CD4-positive, CD25-positive, alpha-beta regulatory T cell (primary cell): ENCODE data around the gene TMEM225. TPM values are rescaled to one million over a fixed set of nuclear protein-coding genes. Genes with fewer than 3 reads are reported as not detected.

Experiments
- ATAC-seq, 2 donors: fragments of 150-1000 bp; cut with Tn5 transposase; one replicate each; pipeline ENCODE4 v1.10.0; 2021; ENCODE audit warnings: low read depth in 2 of 2, moderate number of reproducible peaks in 2 of 2, moderate library complexity in 1 of 2
- DNase-seq, 3 donors: peaks; one replicate each; pipeline versions ENCODE4 v3.0.0 to v3.0.0-alpha.2; 2012 to 2022; ENCODE audit warnings: mixed read lengths in 1 of 3
- H3K27ac ChIP-seq: one replicate; pipeline ENCODE4 v1.7.0; 2013; ENCODE audit warnings: mild to moderate bottlenecking, low read length; ENCODE audit not compliant: insufficient read depth, poor library complexity, severe bottlenecking
- H3K27me3 ChIP-seq: one replicate; pipeline ENCODE4 v1.7.0; 2013; ENCODE audit warnings: low read length; ENCODE audit not compliant: control insufficient read depth, insufficient read depth
- H3K36me3 ChIP-seq: one replicate; pipeline ENCODE4 v1.7.0; 2013; ENCODE audit warnings: mild to moderate bottlenecking, low read length, moderate library complexity; ENCODE audit not compliant: control insufficient read depth, insufficient read depth
- H3K4me1 ChIP-seq: 2 replicates; pipeline ENCODE4 v1.7.0; 2013; ENCODE audit warnings: mild to moderate bottlenecking, low read length; ENCODE audit not compliant: insufficient read depth, control insufficient read depth, poor library complexity, severe bottlenecking
- H3K4me3 ChIP-seq: one replicate; pipeline ENCODE4 v1.7.0; 2013; ENCODE audit warnings: low read depth, mild to moderate bottlenecking, low read length, moderate library complexity
- H3K9me3 ChIP-seq, 2 experiments: 1 replicate in 1 of 2; 2 replicates in 1 of 2; pipeline ENCODE4 v1.7.0; 2013; ENCODE audit warnings: low read length in 2 of 2, mild to moderate bottlenecking in 1 of 2, moderate library complexity in 1 of 2; ENCODE audit not compliant: control insufficient read depth in 2 of 2
- H3K27ac Mint-ChIP-seq, 3 donors: one replicate each; pipeline ENCODE4 v1.8.0; 2020 to 2022; ENCODE audit warnings: mild to moderate bottlenecking in 3 of 3, mixed read lengths in 3 of 3, moderate library complexity in 2 of 3
- H3K27me3 Mint-ChIP-seq: one replicate; pipeline ENCODE4 v1.8.0; 2022; ENCODE audit warnings: mild to moderate bottlenecking, mixed read lengths
- H3K36me3 Mint-ChIP-seq: one replicate; pipeline ENCODE4 v1.8.0; 2020; ENCODE audit warnings: mixed read lengths
- H3K4me1 Mint-ChIP-seq, 4 donors: one replicate each; pipeline ENCODE4 v1.8.0; 2020 to 2022; ENCODE audit warnings: mixed read lengths in 4 of 4, mild to moderate bottlenecking in 1 of 4
- H3K4me3 Mint-ChIP-seq, 4 donors: one replicate each; pipeline ENCODE4 v1.8.0; 2020 to 2022; ENCODE audit warnings: mild to moderate bottlenecking in 4 of 4, mixed read lengths in 4 of 4, moderate library complexity in 3 of 4
- H3K9me3 Mint-ChIP-seq, 7 donors: one replicate each; pipeline ENCODE4 v1.8.0; 2020 to 2022; ENCODE audit warnings: mixed read lengths in 7 of 7, mild to moderate bottlenecking in 3 of 7, moderate library complexity in 2 of 7
- polyA plus RNA-seq, 4 donors: library from polyadenylated mRNA; unstranded; fragments of 300-500 nt; fragmentation: Illumina TruSeq; gene quantifications; one replicate each; pipeline ENCODE4 v1.2.3, GENCODE V29; 2021
- total RNA-seq: library from RNA; stranded (reverse); gene quantifications from one replicate; pipeline ENCODE4 v1.2.3, GENCODE V29; 2022

TMEM225 gene
- total and polyA plus RNA-seq, 5 donors from 2014 or later, result not detected

GRCh38 chr11:123851110-123851509 is 34.4 kb downstream of the TMEM225 start:
- H3K4me3 ChIP-seq, result no peak overlapping the region
- Mint-ChIP-seq H3K36me3 (no peaks in the 10 kb centered on the region), H3K4me1 (peaks cover 0 to 4% (median 0%) of the 10 kb centered on the region in 4 donors), H3K9me3 (peaks cover 0 to 10% (median 2%) of the 10 kb centered on the region in 7 donors), H3K4me3 (no peak overlapping the region), H3K27ac (no peak overlapping the region), H3K27me3 (peaks cover 3% of the 10 kb centered on the region)
- H3K4me1 ChIP-seq, result no peaks in the 10 kb centered on the region
- H3K27ac ChIP-seq, result no peak overlapping the region
- no peaks in the 10 kb centered on the region for H3K27me3 ChIP-seq
- H3K9me3 ChIP-seq, result no peaks in the 10 kb centered on the region
- ATAC-seq (no peak), DNase-seq (no peak)
- no peaks in the 10 kb centered on the region for H3K36me3 ChIP-seq

- H3K4me3 ChIP-seq, result no peak overlapping the region
- Mint-ChIP-seq H3K4me3 (no peak overlapping the region), H3K27ac (no peak overlapping the region), H3K9me3 (peaks cover 0 to 4% (median 1%) of the 10 kb centered on the region in 7 donors), H3K4me1 (no peaks in the 10 kb centered on the region), H3K36me3 (no peaks in the 10 kb centered on the region), H3K27me3 (peaks cover 4% of the 10 kb centered on the region)
- H3K4me1 ChIP-seq, result no peaks in the 10 kb centered on the region
- no peaks in the 10 kb centered on the region for H3K36me3 ChIP-seq
- no peak for DNase-seq
- H3K27me3 ChIP-seq, result no peaks in the 10 kb centered on the region
- H3K9me3 ChIP-seq, result no peaks in the 10 kb centered on the region
- no peak overlapping the region for H3K27ac ChIP-seq
- ATAC-seq, result no peak
These were observed 44.3 kb downstream of the TMEM225 start for GRCh38 chr11:123841174-123841573.

- no peaks in the 10 kb centered on the region for H3K36me3 Mint-ChIP-seq
- H3K4me3 Mint-ChIP-seq, result no peak overlapping the region
- ATAC-seq, result no peak
- Histone ChIP-seq H3K4me1 (no peaks in the 10 kb centered on the region), H3K27ac (no peak overlapping the region), H3K4me3 (no peak overlapping the region), H3K36me3 (no peaks in the 10 kb centered on the region), H3K9me3 (no peaks in the 10 kb centered on the region), H3K27me3 (no peaks in the 10 kb centered on the region)
- no peak for DNase-seq
- H3K4me1 Mint-ChIP-seq, result no peaks in the 10 kb centered on the region
- no peaks in the 10 kb centered on the region for H3K27me3 Mint-ChIP-seq
- H3K9me3 Mint-ChIP-seq, result peaks cover 0 to 4% (median 0%) of the 10 kb centered on the region in 7 donors
- no peak overlapping the region for H3K27ac Mint-ChIP-seq
These were observed 46.3 kb downstream of the TMEM225 start for GRCh38 chr11:123839131-123839530.

- Mint-ChIP-seq H3K27ac (no peak overlapping the region), H3K27me3 (no peaks in the 10 kb centered on the region), H3K9me3 (peaks cover 0 to 4% (median 0%) of the 10 kb centered on the region in 7 donors), H3K4me1 (no peaks in the 10 kb centered on the region), H3K36me3 (no peaks in the 10 kb centered on the region), H3K4me3 (no peak overlapping the region)
- DNase-seq, result no peak
- Histone ChIP-seq H3K27ac (no peak overlapping the region), H3K27me3 (no peaks in the 10 kb centered on the region), H3K9me3 (no peaks in the 10 kb centered on the region), H3K4me1 (no peaks in the 10 kb centered on the region), H3K36me3 (no peaks in the 10 kb centered on the region), H3K4me3 (no peak overlapping the region)
- no peak for ATAC-seq
These were observed 46.8 kb downstream of the TMEM225 start for GRCh38 chr11:123838659-123839058.

GRCh38 chr11:123838199-123838598 is 47.3 kb downstream of the TMEM225 start:
- Histone ChIP-seq H3K27me3 (no peaks in the 10 kb centered on the region), H3K9me3 (no peaks in the 10 kb centered on the region), H3K4me3 (no peak overlapping the region), H3K27ac (no peak overlapping the region), H3K4me1 (no peaks in the 10 kb centered on the region), H3K36me3 (no peaks in the 10 kb centered on the region)
- H3K4me1 Mint-ChIP-seq, result no peaks in the 10 kb centered on the region
- ATAC-seq (no peak), DNase-seq (no peak)
- no peak overlapping the region for H3K4me3 Mint-ChIP-seq
- H3K27me3 Mint-ChIP-seq, result no peaks in the 10 kb centered on the region
- peaks cover 0 to 4% (median 0%) of the 10 kb centered on the region in 7 donors for H3K9me3 Mint-ChIP-seq
- H3K27ac Mint-ChIP-seq, result no peak overlapping the region
- no peaks in the 10 kb centered on the region for H3K36me3 Mint-ChIP-seq

GRCh38 chr11:123833095-123833494 is 52.4 kb downstream of the TMEM225 start:
- DNase-seq (no peak), ATAC-seq (no peak)
- H3K27ac Mint-ChIP-seq, result no peak overlapping the region
- H3K36me3 Mint-ChIP-seq, result no peaks in the 10 kb centered on the region
- no peaks in the 10 kb centered on the region for H3K4me1 Mint-ChIP-seq
- no peaks in the 10 kb centered on the region for H3K27me3 Mint-ChIP-seq
- no peaks in the 10 kb centered on the region for H3K4me1 ChIP-seq
- no peak overlapping the region for H3K27ac ChIP-seq
- no peaks in the 10 kb centered on the region for H3K27me3 ChIP-seq
- H3K9me3 Mint-ChIP-seq, result peaks cover 0 to 3% (median 0%) of the 10 kb centered on the region in 7 donors
- no peak overlapping the region for H3K4me3 ChIP-seq
- H3K36me3 ChIP-seq, result no peaks in the 10 kb centered on the region
- no peaks in the 10 kb centered on the region for H3K9me3 ChIP-seq
- H3K4me3 Mint-ChIP-seq, result no peak overlapping the region

Other genes starting within 250 kb of the TMEM225 start
- gene SCN3B, start 231.0 kb downstream of the TMEM225 start, total RNA-seq, result not detected
- gene SCN3B, start 231.0 kb downstream of the TMEM225 start, polyA plus RNA-seq, result under 1 TPM in 1 of 4 donors, not detected in 3; 0.05 TPM
- gene ZNF202, start 144.0 kb downstream of the TMEM225 start, total RNA-seq, result 14.6 TPM
- gene ZNF202, start 144.0 kb downstream of the TMEM225 start, polyA plus RNA-seq, result 1 to 10 TPM; 5.9 to 8.2 (median 7.2) TPM
- gene OR6X1, start 131.2 kb downstream of the TMEM225 start, total RNA-seq, result not detected
- not detected for gene OR6X1, start 131.2 kb downstream of the TMEM225 start, polyA plus RNA-seq
- not detected for gene OR6M1, start 79.3 kb downstream of the TMEM225 start, total RNA-seq
- not detected for gene OR6M1, start 79.3 kb downstream of the TMEM225 start, polyA plus RNA-seq
- gene OR8D4, start 16.5 kb upstream of the TMEM225 start, total RNA-seq, result not detected
- gene OR8D4, start 16.5 kb upstream of the TMEM225 start, polyA plus RNA-seq, result not detected
- gene OR4D5, start 53.9 kb upstream of the TMEM225 start, total RNA-seq, result not detected
- gene OR4D5, start 53.9 kb upstream of the TMEM225 start, polyA plus RNA-seq, result not detected
- gene OR6T1, start 58.2 kb upstream of the TMEM225 start, total RNA-seq, result not detected
- not detected for gene OR6T1, start 58.2 kb upstream of the TMEM225 start, polyA plus RNA-seq
- gene OR10S1, start 92.1 kb upstream of the TMEM225 start, total RNA-seq, result not detected
- not detected for gene OR10S1, start 92.1 kb upstream of the TMEM225 start, polyA plus RNA-seq
- not detected for gene OR10G6, start 109.5 kb upstream of the TMEM225 start, total RNA-seq
- not detected for gene OR10G6, start 109.5 kb upstream of the TMEM225 start, polyA plus RNA-seq
- gene OR10G4, start 127.3 kb upstream of the TMEM225 start, total RNA-seq, result not detected
- gene OR10G4, start 127.3 kb upstream of the TMEM225 start, polyA plus RNA-seq, result not detected
- gene OR10G9, start 137.3 kb upstream of the TMEM225 start, total RNA-seq, result not detected
- gene OR10G9, start 137.3 kb upstream of the TMEM225 start, polyA plus RNA-seq, result not detected
- gene OR10G8, start 141.1 kb upstream of the TMEM225 start, total RNA-seq, result not detected
- gene OR10G8, start 141.1 kb upstream of the TMEM225 start, polyA plus RNA-seq, result not detected
- gene OR10G7, start 155.7 kb upstream of the TMEM225 start, total RNA-seq, result not detected
- not detected for gene OR10G7, start 155.7 kb upstream of the TMEM225 start, polyA plus RNA-seq
- 6.9 TPM for gene VWA5A, start 229.8 kb upstream of the TMEM225 start, total RNA-seq
- 10 to 100 TPM; 16.6 to 24.5 (median 19.0) TPM for gene VWA5A, start 229.8 kb upstream of the TMEM225 start, polyA plus RNA-seq